ENCODE results near the gene ACP4. TPM values are rescaled to one million over a fixed set of nuclear protein-coding genes. Genes with fewer than 3 reads are reported as not detected.

The ACP4 gene
- polyA plus RNA-seq, 1 donor (not counting 4 experiments of a cell fraction or from before 2014, with no cell fraction given), result not detected

- TF ChIP-seq EZH2 (IDR thresholded peaks at IDR 0.05; ENCODE audit: low read length), result no peak
- TF ChIP-seq CTCF (optimal IDR thresholded peaks at IDR 0.05 in 1 of 3, IDR thresholded peaks at IDR 0.05 in 1 of 3, conservative IDR thresholded peaks at IDR 0.05 in 1 of 3; ENCODE audit: extremely low read depth in 1 of 3, insufficient read depth in 2 of 3, low read length in 3 of 3), result no peak
- Histone ChIP-seq H3K36me3 (ENCODE audit: control insufficient read depth in 2 of 2, extremely low read depth in 1 of 2, insufficient read depth in 2 of 2, low read length in 2 of 2) (no peaks in the 10 kb centered on the region), H3K9me1 (ENCODE audit: control insufficient read depth, extremely low read depth, insufficient read depth, low read length) (no peaks in the 10 kb centered on the region), H3K27ac (ENCODE audit: control insufficient read depth, insufficient read depth, low read length) (no peak overlapping the region), H2AFZ (ENCODE audit: control insufficient read depth, low read length) (no peak overlapping the region), H3K9me3 (ENCODE audit: control insufficient read depth, low read depth, low read length) (no peaks in the 10 kb centered on the region), H3K4me1 (ENCODE audit: control insufficient read depth, extremely low read depth, insufficient read depth, low read length) (no peaks in the 10 kb centered on the region), H3K27me3 (ENCODE audit: control insufficient read depth, extremely low read depth, insufficient read depth, low read length) (peaks cover 46% of the 10 kb centered on the region), H3K4me3 (ENCODE audit: control insufficient read depth in 2 of 3, extremely low read depth in 1 of 3, insufficient read depth in 2 of 3, low read depth in 1 of 3, low read length in 3 of 3) (no peak overlapping the region), H3K79me2 (ENCODE audit: control insufficient read depth, insufficient read depth, low read length) (no peaks in the 10 kb centered on the region), H3K9ac (ENCODE audit: control insufficient read depth, extremely low read depth, insufficient read depth, low read length) (no peak overlapping the region), H4K20me1 (ENCODE audit: control insufficient read depth, extremely low read depth, insufficient read depth, low read length) (no peaks in the 10 kb centered on the region), H3K4me2 (ENCODE audit: control insufficient read depth, extremely low read depth, insufficient read depth, low read depth, low read length) (no peak overlapping the region)
- FAIRE-seq, result no peak
- DNase-seq (ENCODE audit: low read depth, low spot score), result no peak
- dilution Hi-C loops (cut with MboI; ENCODE audit: extremely low pct_ligation_motif_present, low sequenced_read_pairs), result no loop called here
Observed at GRCh38 chr19:50778906-50779430, 11.2 kb upstream of the ACP4 start.

DNA sequence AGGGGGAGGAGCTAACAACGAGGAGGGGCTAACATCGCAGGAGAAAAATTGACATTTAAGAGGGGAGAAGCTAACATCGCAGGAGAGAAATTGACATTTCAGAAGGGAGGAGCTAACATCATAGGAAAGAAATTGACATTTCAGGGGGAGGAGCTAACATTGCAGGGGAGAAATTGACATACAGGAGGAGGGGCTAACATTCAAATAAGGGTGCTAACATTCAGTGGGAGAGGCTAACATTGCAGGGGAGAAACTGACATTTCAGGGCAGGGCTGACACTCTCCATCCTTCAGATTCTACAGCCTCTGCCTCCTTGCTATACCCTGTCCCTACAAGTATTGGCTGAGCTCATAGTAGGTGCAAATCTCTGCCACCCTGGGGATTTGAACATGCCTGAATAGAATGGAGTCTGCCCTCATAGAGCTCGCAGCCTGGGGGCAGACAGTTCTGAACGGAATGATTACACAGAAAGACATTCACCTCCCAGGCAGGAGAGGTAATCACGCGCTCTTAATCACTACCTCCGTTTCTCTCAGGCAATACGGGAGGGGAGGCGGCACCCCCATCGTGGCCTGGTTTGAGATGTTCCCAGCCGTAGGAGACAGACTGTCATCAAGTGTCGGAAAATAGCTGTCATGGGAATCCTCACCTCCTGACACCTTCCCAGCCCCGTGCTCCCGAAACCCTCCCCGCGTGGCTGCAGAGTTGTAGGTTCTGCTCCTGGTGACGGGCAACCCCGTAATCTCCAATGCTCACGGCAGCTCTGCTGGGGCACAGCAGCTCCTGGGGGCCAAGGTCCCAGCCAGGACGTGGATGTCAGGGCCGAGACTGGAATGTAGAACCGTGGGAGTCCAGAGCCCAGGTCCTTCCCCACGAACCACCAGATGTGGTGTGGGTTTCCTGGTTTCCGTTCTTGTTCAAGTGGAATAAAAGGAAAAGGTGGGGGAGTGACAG is 10.4 kb upstream of the ACP4 start:
- dilution Hi-C loops (cut with MboI; ENCODE audit: extremely low pct_ligation_motif_present, low sequenced_read_pairs), result no loop called here
- FAIRE-seq (no peak), DNase-seq (ENCODE audit: low read depth, low spot score) (no peak)
- Histone ChIP-seq H3K27me3 (ENCODE audit: control insufficient read depth, extremely low read depth, insufficient read depth, low read length) (peaks cover 43% of the 10 kb centered on the region), H3K79me2 (ENCODE audit: control insufficient read depth, insufficient read depth, low read length) (no peaks in the 10 kb centered on the region), H3K4me2 (ENCODE audit: control insufficient read depth, extremely low read depth, insufficient read depth, low read depth, low read length) (no peak overlapping the region), H3K9ac (ENCODE audit: control insufficient read depth, extremely low read depth, insufficient read depth, low read length) (no peak overlapping the region), H4K20me1 (ENCODE audit: control insufficient read depth, extremely low read depth, insufficient read depth, low read length) (no peaks in the 10 kb centered on the region), H3K27ac (ENCODE audit: control insufficient read depth, insufficient read depth, low read length) (no peak overlapping the region), H3K4me1 (ENCODE audit: control insufficient read depth, extremely low read depth, insufficient read depth, low read length) (no peaks in the 10 kb centered on the region), H2AFZ (ENCODE audit: control insufficient read depth, low read length) (no peak overlapping the region), H3K36me3 (ENCODE audit: control insufficient read depth in 2 of 2, extremely low read depth in 1 of 2, insufficient read depth in 2 of 2, low read length in 2 of 2) (no peaks in the 10 kb centered on the region), H3K9me3 (ENCODE audit: control insufficient read depth, low read depth, low read length) (no peaks in the 10 kb centered on the region), H3K9me1 (ENCODE audit: control insufficient read depth, extremely low read depth, insufficient read depth, low read length) (no peaks in the 10 kb centered on the region), H3K4me3 (ENCODE audit: control insufficient read depth in 2 of 3, extremely low read depth in 1 of 3, insufficient read depth in 2 of 3, low read depth in 1 of 3, low read length in 3 of 3) (no peak overlapping the region)
- TF ChIP-seq EZH2 (IDR thresholded peaks at IDR 0.05; ENCODE audit: low read length), result peak; percentile 62
- no peak for TF ChIP-seq CTCF (optimal IDR thresholded peaks at IDR 0.05 in 1 of 3, IDR thresholded peaks at IDR 0.05 in 1 of 3, conservative IDR thresholded peaks at IDR 0.05 in 1 of 3; ENCODE audit: extremely low read depth in 1 of 3, insufficient read depth in 2 of 3, low read length in 3 of 3)

All from keratinocyte (primary cell).